ENCODE data around the gene SP7.

Gene SP7

DNA sequence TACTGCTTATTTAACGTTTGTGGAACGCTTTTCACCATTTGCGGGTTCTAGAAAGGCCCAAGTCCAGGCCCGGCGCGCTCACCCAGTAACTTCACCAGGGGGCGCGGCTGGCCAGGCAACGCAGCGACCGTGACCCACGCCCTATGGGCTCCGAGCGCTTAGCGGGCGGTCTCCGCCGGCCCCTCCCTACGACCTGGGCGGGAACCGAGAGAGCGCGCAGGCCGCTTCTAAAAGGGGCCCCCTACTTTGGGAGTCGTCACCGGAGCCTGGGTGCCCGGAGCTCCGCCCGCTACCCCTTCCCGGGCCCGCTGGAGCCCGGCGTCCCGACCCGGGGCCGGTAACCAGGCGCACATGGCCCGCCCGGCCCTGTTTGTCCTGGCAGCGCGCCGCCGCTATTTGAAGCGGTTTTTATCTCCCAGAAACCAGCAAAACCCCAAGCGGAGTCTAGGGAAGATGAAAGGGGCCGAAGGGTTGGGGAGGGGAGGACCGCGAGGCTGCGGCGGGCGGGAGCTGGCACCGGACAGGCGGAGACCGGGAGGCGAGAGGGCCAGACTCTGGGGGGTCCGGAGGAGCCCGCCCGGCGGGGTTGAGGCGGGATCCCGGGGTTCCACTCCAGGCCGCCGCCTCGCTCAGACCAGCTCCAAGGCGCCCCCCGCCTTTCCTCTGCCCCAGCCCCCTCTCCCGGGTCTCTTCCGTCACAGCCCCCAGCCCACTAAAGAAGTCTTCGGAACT is 11.2 kb downstream of the SP7 start:
- peak overlapping the region; percentile 65 to 72 for H3K18ac ChIP-seq (ENCODE audit: low read depth in 1 of 2, low read length in 2 of 2)
- peaks cover 12 to 24% of the 10 kb centered on the region in 2 experiments for H3K27me3 ChIP-seq (ENCODE audit: control insufficient read depth in 1 of 2, insufficient read depth in 1 of 2, low read length in 2 of 2)
- peak overlapping the region; percentile 55 to 79 for H3K4me3 ChIP-seq (ENCODE audit: insufficient read depth in 1 of 2, low read depth in 1 of 2, low read length in 2 of 2)
- no peak overlapping the region for H3K14ac ChIP-seq (ENCODE audit: low read length in 2 of 2)
- H3K36me3 ChIP-seq (ENCODE audit: control insufficient read depth in 1 of 2, insufficient read depth in 2 of 2, low read depth in 1 of 2, low read length in 2 of 2): peaks cover 0 to 3% of the 10 kb centered on the region in 2 experiments
- peaks cover 9% of the 10 kb centered on the region for H3K79me1 ChIP-seq (replicated peaks; ENCODE audit: low read length, poor library complexity, severe bottlenecking)
- peak overlapping the region; percentile 85 for H3K4me2 ChIP-seq (ENCODE audit: low read length, poor library complexity, severe bottlenecking)
- no peak overlapping the region for H2BK5ac ChIP-seq (ENCODE audit: low read depth, low read length, poor library complexity, severe bottlenecking)
- H2BK120ac ChIP-seq (ENCODE audit: low read depth, low read length): peak overlapping the region; percentile 80
- peak overlapping the region; percentile 41 for H3K27ac ChIP-seq (ENCODE audit: low read length, poor library complexity, severe bottlenecking)
- H3K4ac ChIP-seq (ENCODE audit: low read depth in 1 of 2, low read length in 2 of 2): peak overlapping the region in 1 of 2 experiments; percentile 86
- H2BK12ac ChIP-seq (ENCODE audit: low read length in 2 of 2): peak overlapping the region in 1 of 2 experiments; percentile 84
- peak overlapping the region; percentile 91 for H2AFZ ChIP-seq (ENCODE audit: low read depth, low read length)
- H3K9ac ChIP-seq (ENCODE audit: low read length): peak overlapping the region; percentile 94
- no peaks in the 10 kb centered on the region for H3K9me3 ChIP-seq (ENCODE audit: control insufficient read depth, low read length)
- H2AK5ac ChIP-seq (ENCODE audit: low read length, severe bottlenecking): no peak overlapping the region
- peak overlapping the region; percentile 20 for H4K91ac ChIP-seq (ENCODE audit: low read length)
- peak overlapping the region; percentile 76 for H4K8ac ChIP-seq (ENCODE audit: low read length)
- H2BK15ac ChIP-seq (ENCODE audit: low read depth, poor library complexity, severe bottlenecking): peak overlapping the region; percentile 100
- H3K4me1 ChIP-seq (ENCODE audit: control insufficient read depth, insufficient read depth, low read depth, low read length): peaks cover 23% of the 10 kb centered on the region
- DNase-seq: peak; percentile 90
- WGBS: under 1% methylated on average over 46 of the region's 69 CpGs
- no peak overlapping the region for H3K23ac ChIP-seq (ENCODE audit: low read length in 2 of 2)

DNA sequence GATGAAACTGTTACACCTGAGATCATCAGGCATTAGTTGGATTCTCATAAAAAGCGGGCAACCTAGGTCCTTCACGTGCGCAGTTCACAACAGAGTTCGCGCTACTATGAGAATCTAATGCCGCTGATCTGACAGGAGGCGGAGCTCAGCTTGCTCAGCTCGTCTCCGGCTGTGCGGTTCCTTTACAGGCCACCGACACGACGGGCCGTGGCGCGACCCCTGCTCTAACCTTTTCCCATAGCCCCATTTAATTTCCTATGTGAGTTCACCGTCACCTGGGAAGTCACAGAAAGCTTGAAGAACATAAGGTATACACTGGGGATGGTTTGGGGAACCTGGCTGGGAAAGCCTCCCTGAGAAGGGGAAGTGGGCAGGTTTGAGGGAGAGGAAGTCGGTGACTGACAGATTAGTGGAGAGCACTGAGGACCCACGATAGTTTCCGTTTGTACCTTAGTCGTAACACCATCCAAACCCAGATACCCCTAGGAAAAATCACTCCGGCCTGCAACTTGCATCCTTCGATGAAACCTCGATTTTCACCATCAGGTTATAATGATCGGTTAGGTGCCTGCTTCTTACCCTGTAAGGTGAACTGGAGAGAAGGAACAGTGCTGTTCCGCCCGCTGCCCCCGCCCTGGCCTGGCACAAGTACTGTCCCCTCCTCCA is 11.9 kb downstream of the SP7 start:
- WGBS: 20% methylated on average over 27 of the region's 28 CpGs
- H2BK5ac ChIP-seq (ENCODE audit: low read depth, low read length, poor library complexity, severe bottlenecking): no peak overlapping the region

DNA sequence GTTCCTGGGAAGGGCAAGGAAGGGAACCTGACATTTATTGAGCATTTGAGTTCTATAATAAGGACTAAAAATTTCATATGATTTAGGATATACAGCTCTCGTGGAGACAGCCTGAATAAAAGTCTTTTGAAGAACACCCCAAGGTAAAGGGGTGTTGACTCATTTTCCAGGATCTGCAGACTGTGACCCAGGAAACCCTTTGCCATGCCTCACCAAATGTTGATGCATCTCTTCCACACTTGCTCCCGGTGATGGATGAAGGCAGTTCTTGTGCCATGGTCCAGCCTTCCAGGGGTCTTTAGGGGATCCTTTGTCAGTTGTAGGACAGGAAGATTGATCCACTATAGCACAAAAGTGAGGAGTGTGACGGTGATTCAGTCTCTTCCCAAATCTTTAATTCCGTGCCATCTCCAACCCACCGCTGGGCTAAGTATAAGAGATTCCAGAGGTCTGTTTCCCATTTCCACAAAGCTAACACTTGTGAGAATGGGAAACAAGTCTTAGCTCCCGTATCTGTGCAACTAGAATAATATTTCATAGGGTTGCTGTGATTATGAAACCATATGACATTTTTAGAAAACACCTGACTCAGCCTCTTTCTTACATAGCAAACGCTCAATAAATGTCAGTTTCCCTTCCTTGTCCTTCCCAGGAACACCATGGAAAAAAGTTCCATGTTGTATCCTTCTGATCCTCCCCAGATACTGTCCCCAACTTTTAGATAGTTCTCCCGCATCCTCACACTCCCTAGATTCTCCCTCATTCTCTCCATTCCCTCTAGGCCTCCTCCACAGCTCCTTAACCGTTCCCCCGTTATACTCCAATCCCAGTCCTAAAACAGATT is 15.6 kb downstream of the SP7 start:
- Histone ChIP-seq H4K91ac (ENCODE audit: low read length) (no peak overlapping the region), H3K14ac (ENCODE audit: low read length in 2 of 2) (no peak overlapping the region), H3K18ac (ENCODE audit: low read depth in 1 of 2, low read length in 2 of 2) (peak overlapping the region in 1 of 2 experiments; percentile 46), H3K4me2 (ENCODE audit: low read length, poor library complexity, severe bottlenecking) (peak overlapping the region; percentile 60), H3K27ac (ENCODE audit: low read length, poor library complexity, severe bottlenecking) (peak overlapping the region; percentile 98), H2BK120ac (ENCODE audit: low read depth, low read length) (no peak overlapping the region), H3K23ac (ENCODE audit: low read length in 2 of 2) (no peak overlapping the region), H3K9me3 (ENCODE audit: control insufficient read depth, low read length) (no peaks in the 10 kb centered on the region), H2AFZ (ENCODE audit: low read depth, low read length) (no peak overlapping the region), H3K4me1 (ENCODE audit: control insufficient read depth, insufficient read depth, low read depth, low read length) (peaks cover 16% of the 10 kb centered on the region), H2BK5ac (ENCODE audit: low read depth, low read length, poor library complexity, severe bottlenecking) (no peak overlapping the region), H3K4me3 (ENCODE audit: insufficient read depth in 1 of 2, low read depth in 1 of 2, low read length in 2 of 2) (peak overlapping the region; percentile 87 to 89), H2BK12ac (ENCODE audit: low read length in 2 of 2) (no peak overlapping the region), H4K8ac (ENCODE audit: low read length) (peak overlapping the region; percentile 5), H3K4ac (ENCODE audit: low read depth in 1 of 2, low read length in 2 of 2) (peak overlapping the region in 1 of 2 experiments; percentile 40), H2AK5ac (ENCODE audit: low read length, severe bottlenecking) (no peak overlapping the region), H3K79me1 (replicated peaks; ENCODE audit: low read length, poor library complexity, severe bottlenecking) (peaks cover 27% of the 10 kb centered on the region), H3K9ac (ENCODE audit: low read length) (peak overlapping the region; percentile 93), H3K27me3 (ENCODE audit: control insufficient read depth in 1 of 2, insufficient read depth in 1 of 2, low read length in 2 of 2) (no peaks in the 10 kb centered on the region), H2BK15ac (ENCODE audit: low read depth, poor library complexity, severe bottlenecking) (no peak overlapping the region), H3K36me3 (ENCODE audit: control insufficient read depth in 1 of 2, insufficient read depth in 2 of 2, low read depth in 1 of 2, low read length in 2 of 2) (peaks cover 19 to 34% of the 10 kb centered on the region in 2 experiments)
- no peak for DNase-seq
- WGBS: 39% methylated on average over 6 of the region's 10 CpGs

More for the DNA sequence above, 11.9 kb downstream of the SP7 start:
- H3K4me1 ChIP-seq (ENCODE audit: control insufficient read depth, insufficient read depth, low read depth, low read length): peaks cover 23% of the 10 kb centered on the region
- H2BK120ac ChIP-seq (ENCODE audit: low read depth, low read length): no peak overlapping the region
- peak; percentile 26 for DNase-seq
- peak overlapping the region; percentile 55 to 79 for H3K4me3 ChIP-seq (ENCODE audit: insufficient read depth in 1 of 2, low read depth in 1 of 2, low read length in 2 of 2)
- H3K79me1 ChIP-seq (replicated peaks; ENCODE audit: low read length, poor library complexity, severe bottlenecking): peaks cover 12% of the 10 kb centered on the region
- peak overlapping the region; percentile 35 to 64 for H3K18ac ChIP-seq (ENCODE audit: low read depth in 1 of 2, low read length in 2 of 2)
- peak overlapping the region; percentile 67 for H4K8ac ChIP-seq (ENCODE audit: low read length)
- H3K14ac ChIP-seq (ENCODE audit: low read length in 2 of 2): no peak overlapping the region
- H3K4me2 ChIP-seq (ENCODE audit: low read length, poor library complexity, severe bottlenecking): peak overlapping the region; percentile 85
- peak overlapping the region in 1 of 2 experiments; percentile 47 for H2BK12ac ChIP-seq (ENCODE audit: low read length in 2 of 2)
- peak overlapping the region; percentile 71 to 86 for H3K4ac ChIP-seq (ENCODE audit: low read depth in 1 of 2, low read length in 2 of 2)
- peak overlapping the region; percentile 91 for H2AFZ ChIP-seq (ENCODE audit: low read depth, low read length)
- H3K9me3 ChIP-seq (ENCODE audit: control insufficient read depth, low read length): no peaks in the 10 kb centered on the region
- no peak overlapping the region for H2AK5ac ChIP-seq (ENCODE audit: low read length, severe bottlenecking)
- H3K23ac ChIP-seq (ENCODE audit: low read length in 2 of 2): no peak overlapping the region
- H2BK15ac ChIP-seq (ENCODE audit: low read depth, poor library complexity, severe bottlenecking): no peak overlapping the region
- H3K9ac ChIP-seq (ENCODE audit: low read length): peak overlapping the region; percentile 94
- peak overlapping the region; percentile 41 for H3K27ac ChIP-seq (ENCODE audit: low read length, poor library complexity, severe bottlenecking)
- H3K27me3 ChIP-seq (ENCODE audit: control insufficient read depth in 1 of 2, insufficient read depth in 1 of 2, low read length in 2 of 2): peaks cover 10 to 22% of the 10 kb centered on the region in 2 experiments
- peak overlapping the region; percentile 20 for H4K91ac ChIP-seq (ENCODE audit: low read length)
- H3K36me3 ChIP-seq (ENCODE audit: control insufficient read depth in 1 of 2, insufficient read depth in 2 of 2, low read depth in 1 of 2, low read length in 2 of 2): peaks cover 3 to 5% of the 10 kb centered on the region in 2 experiments

Data from mesenchymal stem cell (in vitro differentiated cells and primary cell).